ENCODE results near the gene RBFOX2. TPM values are rescaled to one million over a fixed set of nuclear protein-coding genes. Genes with fewer than 3 reads are reported as not detected.

The RBFOX2 gene
- total and polyA plus RNA-seq, 2 of the 13 experiments (the other 11 are each of a cell fraction or from before 2014, with no cell fraction given): 37.3 to 40.4 TPM

- TF ChIP-seq ZNF441 (CRISPR knock-in tag; IDR thresholded peaks at IDR 0.05; ENCODE audit: borderline replicate concordance) (no peak), ZGPAT (CRISPR knock-in tag; IDR thresholded peaks at IDR 0.05) (no peak), NFATC3 (CRISPR knock-in tag; IDR thresholded peaks at IDR 0.05) (no peak), ZNF784 (CRISPR knock-in tag; IDR thresholded peaks at IDR 0.05; ENCODE audit: borderline replicate concordance) (no peak), ZNF790 (CRISPR knock-in tag; IDR thresholded peaks at IDR 0.05; ENCODE audit: borderline replicate concordance) (no peak), MEIS1 (CRISPR knock-in tag; IDR thresholded peaks at IDR 0.05; ENCODE audit: borderline replicate concordance) (no peak), MTERF4 (CRISPR knock-in tag; IDR thresholded peaks at IDR 0.05) (no peak), ZBTB39 (CRISPR knock-in tag; IDR thresholded peaks at IDR 0.05) (no peak), NCOA2 (CRISPR knock-in tag; IDR thresholded peaks at IDR 0.05) (peak; percentile 60; the same call in 1 of the 2 replicates), HNF1A (IDR thresholded peaks at IDR 0.05; ENCODE audit: low read depth) (no peak), HNF1A (CRISPR knock-in tag; IDR thresholded peaks at IDR 0.05; ENCODE audit: borderline replicate concordance) (no peak), ZNF724P (CRISPR knock-in tag; IDR thresholded peaks at IDR 0.05; ENCODE audit: borderline replicate concordance) (no peak), ZNF496 (CRISPR knock-in tag; IDR thresholded peaks at IDR 0.05; ENCODE audit: insufficient replicate concordance) (no peak), SP140L (CRISPR knock-in tag; IDR thresholded peaks at IDR 0.05; ENCODE audit: borderline replicate concordance) (no peak), FOXK2 (IDR thresholded peaks at IDR 0.05) (no peak), EP300 (IDR thresholded peaks at IDR 0.05; ENCODE audit: low read depth in 2 of 2, low read length in 2 of 2) (peak in 1 of 2 experiments; percentile 35; a peak in 1 of 4 replicates), EP300 (CRISPR knock-in tag; IDR thresholded peaks at IDR 0.05; ENCODE audit: borderline replicate concordance) (no peak), ZFAT (CRISPR knock-in tag; conservative IDR thresholded peaks at IDR 0.05) (no peak), ZNF160 (CRISPR knock-in tag; IDR thresholded peaks at IDR 0.05) (no peak), CEBPG (CRISPR knock-in tag; IDR thresholded peaks at IDR 0.05) (peak; percentile 9; the same call in 1 of the 2 replicates), RFXAP (CRISPR knock-in tag; IDR thresholded peaks at IDR 0.05; ENCODE audit: borderline replicate concordance) (no peak), XRCC5 (optimal IDR thresholded peaks at IDR 0.05; ENCODE audit: low read length) (no peak), BCL6 (CRISPR knock-in tag; IDR thresholded peaks at IDR 0.05) (peak; percentile 63)
These were observed 207.0 kb downstream of the RBFOX2 start (continued) for GRCh38 chr22:35821654-35822053.
